Measurements from ENCODE around the gene NEK6. TPM values are rescaled to one million over a fixed set of nuclear protein-coding genes. Genes with fewer than 3 reads are reported as not detected.

NEK6 gene
- total RNA-seq, 6 experiments from 2014 or later = 61.6 to 128 (median 67.5) TPM

DNA sequence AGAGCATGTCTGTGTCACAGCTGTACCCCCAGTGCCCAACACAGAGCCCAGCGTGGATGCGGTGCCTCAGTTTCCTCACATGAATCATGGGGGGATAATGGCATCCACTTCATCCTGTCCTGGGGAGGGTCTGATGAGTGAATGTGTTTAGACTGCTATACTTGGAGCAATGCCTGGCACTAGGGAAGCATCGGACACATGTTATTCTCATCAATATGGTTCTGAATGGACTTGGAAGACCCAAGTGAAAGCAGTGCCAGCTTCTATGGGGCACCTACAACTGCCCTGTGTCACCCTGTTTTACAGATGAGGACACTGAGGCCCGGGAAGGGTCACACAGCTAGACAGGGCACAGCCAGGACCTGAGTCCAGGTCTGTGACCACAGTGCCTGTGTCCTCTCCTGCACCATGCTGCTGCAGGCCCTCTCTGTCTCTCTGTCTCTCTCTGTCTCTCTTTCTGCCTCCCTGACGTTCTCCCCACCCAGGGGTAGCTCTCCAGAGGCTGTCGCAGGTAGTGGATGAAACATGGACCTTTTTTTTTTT, 42.3 kb upstream of the NEK6 start:
- Histone ChIP-seq H3K27ac (no peak overlapping the region), H3K9me3 (no peaks in the 10 kb centered on the region), H3K4me3 (no peak overlapping the region), H3K27me3 (no peaks in the 10 kb centered on the region), H3K4me1 (peaks cover 0 to 21% (median 11%) of the 10 kb centered on the region in 4 donors), H3K36me3 (no peaks in the 10 kb centered on the region)
- DNase-seq = peak in 1 of 3 donors; percentile 23
- TF ChIP-seq, protein P1, sequence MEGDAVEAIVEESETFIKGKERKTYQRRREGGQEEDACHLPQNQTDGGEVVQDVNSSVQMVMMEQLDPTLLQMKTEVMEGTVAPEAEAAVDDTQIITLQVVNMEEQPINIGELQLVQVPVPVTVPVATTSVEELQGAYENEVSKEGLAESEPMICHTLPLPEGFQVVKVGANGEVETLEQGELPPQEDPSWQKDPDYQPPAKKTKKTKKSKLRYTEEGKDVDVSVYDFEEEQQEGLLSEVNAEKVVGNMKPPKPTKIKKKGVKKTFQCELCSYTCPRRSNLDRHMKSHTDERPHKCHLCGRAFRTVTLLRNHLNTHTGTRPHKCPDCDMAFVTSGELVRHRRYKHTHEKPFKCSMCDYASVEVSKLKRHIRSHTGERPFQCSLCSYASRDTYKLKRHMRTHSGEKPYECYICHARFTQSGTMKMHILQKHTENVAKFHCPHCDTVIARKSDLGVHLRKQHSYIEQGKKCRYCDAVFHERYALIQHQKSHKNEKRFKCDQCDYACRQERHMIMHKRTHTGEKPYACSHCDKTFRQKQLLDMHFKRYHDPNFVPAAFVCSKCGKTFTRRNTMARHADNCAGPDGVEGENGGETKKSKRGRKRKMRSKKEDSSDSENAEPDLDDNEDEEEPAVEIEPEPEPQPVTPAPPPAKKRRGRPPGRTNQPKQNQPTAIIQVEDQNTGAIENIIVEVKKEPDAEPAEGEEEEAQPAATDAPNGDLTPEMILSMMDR (IDR thresholded peaks at IDR 0.05) = no peak
- no peak for TF ChIP-seq POLR2A (IDR thresholded peaks at IDR 0.05)
- intact Hi-C loops (cut with DNase I) = no loop called here
- ATAC-seq = no peak
- WGBS (ENCODE audit: insufficient coverage, low coverage, low lambda C conversion rate, missing lambda C conversion rate) = 76% methylated on average over 2 of the region's 6 CpGs

GRCh38 chr9:124215956-124216355, 41.8 kb upstream of the NEK6 start:
- no peak for TF ChIP-seq POLR2A (IDR thresholded peaks at IDR 0.05)
- TF ChIP-seq, protein P1 (IDR thresholded peaks at IDR 0.05) = no peak
- peak overlapping the region in 1 of 3 donors; percentile 51 for H3K27ac ChIP-seq
- intact Hi-C loops (cut with DNase I) = no loop called here
- DNase-seq (peak in 1 of 3 donors; percentile 31), ATAC-seq (no peak)
- H3K4me3 ChIP-seq = no peak overlapping the region
- no peaks in the 10 kb centered on the region for H3K9me3 ChIP-seq
- no peaks in the 10 kb centered on the region for H3K36me3 ChIP-seq
- 90% methylated on average over 11 of the region's 15 CpGs for WGBS (ENCODE audit: insufficient coverage, low coverage, low lambda C conversion rate, missing lambda C conversion rate)
- peaks cover 0 to 27% (median 13%) of the 10 kb centered on the region in 4 donors for H3K4me1 ChIP-seq
- H3K27me3 ChIP-seq = no peaks in the 10 kb centered on the region

DNA sequence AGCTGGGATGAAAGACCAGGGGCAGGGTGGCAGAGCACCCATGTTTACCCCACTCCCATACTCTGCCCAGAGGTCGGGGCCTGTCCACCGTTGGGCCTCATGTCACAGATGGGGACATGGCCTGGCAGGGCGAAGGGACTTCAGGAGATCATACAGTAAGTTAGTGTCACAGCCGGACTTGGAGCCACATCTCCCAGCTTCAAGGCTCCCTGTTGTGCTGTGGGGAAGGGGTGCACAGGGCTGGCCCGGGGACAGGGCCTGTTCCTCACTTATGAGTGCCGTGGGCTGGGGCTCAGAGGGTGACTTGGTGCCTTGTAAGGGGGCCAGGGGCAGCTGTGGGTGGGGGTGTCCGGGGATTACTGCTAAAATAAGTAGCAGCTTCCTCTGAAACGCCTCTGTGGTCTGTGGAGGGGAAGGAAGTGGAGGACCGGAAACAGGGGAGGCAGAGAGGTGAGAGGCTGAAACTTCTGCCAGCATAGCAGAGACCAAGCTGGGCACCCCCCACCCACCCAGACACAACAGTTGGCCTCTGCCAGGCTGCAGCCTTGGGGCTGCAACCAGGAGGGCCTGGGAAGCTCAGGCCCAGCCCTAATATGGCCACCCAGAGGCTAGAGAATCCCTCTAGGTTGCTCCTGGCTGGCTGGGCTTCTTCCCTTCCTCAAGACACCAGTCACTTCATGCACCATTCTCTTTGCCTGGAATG, 41.1 kb upstream of the NEK6 start:
- Histone ChIP-seq H3K4me1 (peaks cover 0 to 33% (median 16%) of the 10 kb centered on the region in 4 donors), H3K27me3 (no peaks in the 10 kb centered on the region), H3K36me3 (no peaks in the 10 kb centered on the region), H3K27ac (peak overlapping the region in 2 of 3 donors; percentile 51), H3K4me3 (no peak overlapping the region), H3K9me3 (no peaks in the 10 kb centered on the region)
- peak in 2 of 3 donors; percentile 60 for DNase-seq
- intact Hi-C loops (cut with DNase I) = no loop called here
- TF ChIP-seq, protein P1 (IDR thresholded peaks at IDR 0.05) = no peak
- no peak for TF ChIP-seq POLR2A (IDR thresholded peaks at IDR 0.05)
- WGBS (ENCODE audit: insufficient coverage, low coverage, low lambda C conversion rate, missing lambda C conversion rate) = 22% methylated on average over 5 of the region's 9 CpGs
- ATAC-seq = peak in 1 of 4 donors; percentile 3

- Histone ChIP-seq H3K4me3 (no peak overlapping the region), H3K4me1 (peaks cover 0 to 45% (median 20%) of the 10 kb centered on the region in 4 donors), H3K9me3 (no peaks in the 10 kb centered on the region), H3K27me3 (no peaks in the 10 kb centered on the region), H3K36me3 (no peaks in the 10 kb centered on the region), H3K27ac (peak overlapping the region in 2 of 3 donors; percentile 40 to 43)
- WGBS (ENCODE audit: insufficient coverage, low coverage, low lambda C conversion rate, missing lambda C conversion rate) = 69% methylated on average over 8 of the region's 8 CpGs
- TF ChIP-seq, protein P1 (IDR thresholded peaks at IDR 0.05) = no peak
- no peak for TF ChIP-seq POLR2A (IDR thresholded peaks at IDR 0.05)
- intact Hi-C loops (cut with DNase I) = no loop called here
- ATAC-seq = no peak
- DNase-seq = peak in 2 of 3 donors; percentile 42 to 56
These were observed 39.8 kb upstream of the NEK6 start for GRCh38 chr9:124217836-124218437.
